SK-N-SH (cell line): ENCODE measurements around the gene BTN1A1. TPM values are rescaled to one million over a fixed set of nuclear protein-coding genes. Genes with fewer than 3 reads are reported as not detected.
A peak's percentile ranks its signal among the peaks of the same experiment; 100 is the strongest.
"Not testable (repeated sequence)": the region's sequence is repeated elsewhere in the genome, so short reads cannot be mapped to it uniquely, and the experiment has no call there.

Experiments
- CTCF ChIA-PET: fragments of 300-600, 350-600 bp; formaldehyde crosslinking; extraction: SDS; loops from one replicate; lab custom pipeline; 2021; lab: Yijun Ruan, JAX
- POLR2A ChIA-PET: fragments of 350-600 bp; sonication (Branson Sonifier 250); formaldehyde crosslinking; extraction: SDS; loops from one replicate; lab custom pipeline; 2020; ENCODE audit warnings: antibody characterized with exemption, inconsistent platforms; lab: Yijun Ruan, JAX
- DNase-seq: peaks from one replicate; pipeline ENCODE4 v3.0.0; 2012
- H2AFZ ChIP-seq: fragments of 200-600 bp; sonication (generic); 2 replicates; pipeline ENCODE4 v1.8.1; 2016; ENCODE audit warnings: antibody characterized with exemption, mild to moderate bottlenecking, low read depth
- H3F3A ChIP-seq: fragments of 200-600 bp; sonication (generic); replicated peaks from 2 replicates; pipeline ENCODE3; 2016; ENCODE audit warnings: antibody characterized with exemption, mild to moderate bottlenecking; ENCODE audit not compliant: insufficient read depth
- H3K27ac ChIP-seq, 2 experiments: fragments of 200-500 bp in 1 of 2; fragments of 200-600 bp in 1 of 2; sonication (Bioruptor generic) in 1 of 2; sonication (generic), shearing (Covaris generic) in 1 of 2; 2 replicates each; pipeline versions ENCODE4 v1.5.1 to v1.6.1; 2014 to 2016; ENCODE audit warnings: low read depth in 2 of 2, inconsistent platforms in 1 of 2, low read length in 1 of 2, mild to moderate bottlenecking in 1 of 2, mixed read lengths in 1 of 2
- H3K27me3 ChIP-seq: fragments of 200-600 bp; sonication (generic), shearing (Covaris generic); 2 replicates; pipeline ENCODE4 v1.6.1; 2016; ENCODE audit warnings: mixed run types; ENCODE audit not compliant: insufficient read depth
- H3K36me3 ChIP-seq, 2 experiments: fragments of 200-500 bp in 1 of 2; fragments of 200-600 bp in 1 of 2; sonication (Bioruptor generic) in 1 of 2; sonication (generic) in 1 of 2; replicated peaks in 1 of 2; 2 replicates each; pipeline versions ENCODE3 to v1.5.1; 2014 to 2016; ENCODE audit warnings: low read length in 1 of 2, mild to moderate bottlenecking in 1 of 2; ENCODE audit not compliant: insufficient read depth in 2 of 2, control insufficient read depth in 1 of 2
- H3K4me1 ChIP-seq, 2 experiments: fragments of 200-500 bp in 1 of 2; fragments of 200-600 bp in 1 of 2; sonication (Bioruptor generic) in 1 of 2; sonication (generic), shearing (Covaris generic) in 1 of 2; 2 replicates each; pipeline versions ENCODE4 v1.5.1 to v1.6.1; 2014 to 2016; ENCODE audit warnings: low read depth in 1 of 2, low read length in 1 of 2, mixed run types in 1 of 2; ENCODE audit not compliant: insufficient read depth in 2 of 2, control insufficient read depth in 1 of 2
- H3K4me2 ChIP-seq: fragments of 200-600 bp; sonication (generic), shearing (Covaris generic); 2 replicates; pipeline ENCODE4 v1.6.1; 2017; ENCODE audit warnings: mixed run types
- H3K4me3 ChIP-seq, 2 experiments: fragments of 200-500 bp in 1 of 2; fragments of 200-600 bp in 1 of 2; sonication (Bioruptor generic) in 1 of 2; sonication (generic), shearing (Covaris generic) in 1 of 2; 2 replicates each; pipeline versions ENCODE4 v1.5.1 to v1.8.1; 2014 to 2016; ENCODE audit warnings: low read depth in 2 of 2, inconsistent platforms in 1 of 2, low read length in 1 of 2, mild to moderate bottlenecking in 1 of 2, mixed read lengths in 1 of 2, moderate library complexity in 1 of 2
- H3K79me2 ChIP-seq: fragments of 200-600 bp; sonication (generic); 2 replicates; pipeline ENCODE4 v1.8.1; 2017; ENCODE audit warnings: mild to moderate bottlenecking; ENCODE audit not compliant: insufficient read depth
- H3K9ac ChIP-seq: fragments of 200-600 bp; sonication (generic); 2 replicates; pipeline ENCODE4 v1.6.1; 2017; ENCODE audit warnings: mixed run types
- H3K9me2 ChIP-seq: fragments of 200-600 bp; sonication (generic); 2 replicates; pipeline ENCODE4 v1.6.1; 2017; ENCODE audit warnings: mixed run types
- H3K9me3 ChIP-seq: fragments of 200-600 bp; sonication (generic); 2 replicates; pipeline ENCODE4 v1.6.1; 2017; ENCODE audit warnings: mixed run types, mild to moderate bottlenecking, moderate library complexity
- H4K20me1 ChIP-seq: fragments of 200-600 bp; sonication (generic); 2 replicates; pipeline ENCODE4 v1.6.1; 2017; ENCODE audit warnings: mild to moderate bottlenecking, mixed run types; ENCODE audit not compliant: insufficient read depth
- CTCF ChIP-seq: fragments of 200-600 bp; sonication (generic); IDR thresholded peaks from 2 replicates; pipeline ENCODE4 v1.6.1; 2017; ENCODE audit warnings: antibody characterized with exemption, mild to moderate bottlenecking, moderate library complexity
- EZH2phosphoT487 ChIP-seq: fragments of 200-600 bp; sonication (generic); IDR thresholded peaks from 2 replicates; pipeline ENCODE4 v1.6.1; 2017; ENCODE audit warnings: low read depth, mixed run types, mild to moderate bottlenecking, antibody characterized with exemption, moderate library complexity, borderline replicate concordance
- FOSL2 ChIP-seq: IDR thresholded peaks from 2 replicates; pipeline ENCODE4 v1.4.0; 2012; ENCODE audit warnings: low read depth, mild to moderate bottlenecking, moderate library complexity, borderline replicate concordance
- FOXJ3 ChIP-seq: sonication (generic); formaldehyde crosslinking; IDR thresholded peaks from 2 replicates; pipeline ENCODE4 v1.5.1; 2020; ENCODE audit warnings: mild to moderate bottlenecking, missing genetic modification reagents
- JUND ChIP-seq: IDR thresholded peaks from 2 replicates; pipeline ENCODE4 v1.4.0; 2012
- MAX ChIP-seq: IDR thresholded peaks from 2 replicates; pipeline ENCODE4 v1.4.0; 2012; ENCODE audit warnings: low read depth
- MEF2A ChIP-seq: IDR thresholded peaks from 2 replicates; pipeline ENCODE4 v1.4.0; 2012; ENCODE audit warnings: low read depth, borderline replicate concordance
- MXI1 ChIP-seq: IDR thresholded peaks from 2 replicates; pipeline ENCODE4 v1.6.1; 2012; ENCODE audit warnings: mild to moderate bottlenecking, low read depth, low read length, improper control_type of control experiment
- NFIC ChIP-seq: IDR thresholded peaks from 2 replicates; pipeline ENCODE4 v1.4.0; 2012; ENCODE audit warnings: borderline replicate concordance
- RAD21 ChIP-seq: IDR thresholded peaks from 2 replicates; pipeline ENCODE4 v1.6.1; 2012; ENCODE audit warnings: mild to moderate bottlenecking, low read length
- RFX5 ChIP-seq: IDR thresholded peaks from 2 replicates; pipeline ENCODE4 v1.6.1; 2012; ENCODE audit warnings: mild to moderate bottlenecking, improper control_type of control experiment, low read length
- RXRA ChIP-seq: IDR thresholded peaks from 2 replicates; pipeline ENCODE4 v1.4.0; 2012; ENCODE audit warnings: low read depth, mild to moderate bottlenecking, borderline replicate concordance
- USF1 ChIP-seq: IDR thresholded peaks from 2 replicates; pipeline ENCODE4 v1.4.0; 2012; ENCODE audit warnings: low read depth, borderline replicate concordance
- WGBS: methylation state at CpG from one replicate; pipeline ENCODE4 v1.1.6; 2017; ENCODE audit warnings: low lambda C conversion rate; 5-methylcytosine and 5-hydroxymethylcytosine counted together
- polyA plus RNA-seq, 3 experiments: library from polyadenylated mRNA; depleted of rRNA; stranded (reverse); fragments of >200 nt; gene quantifications; 2 replicates each; pipeline ENCODE4 v1.2.3, GENCODE V29; 2012

BTN1A1 gene
- polyA plus RNA-seq, 1 of the 3 experiments (the other 2 are of a cell fraction) = not detected

GRCh38 chr6:26461353-26461752 lies 38.8 kb upstream of the BTN1A1 start:
- WGBS = 78% methylated on average over 5 of the region's 5 CpGs

GRCh38 chr6:26464014-26464413 lies 36.1 kb upstream of the BTN1A1 start:
- H3K36me3 ChIP-seq = peaks cover 69 to 77% of the 10 kb centered on the region in 2 experiments
- POLR2A ChIA-PET = no interaction called here
- WGBS = 96% methylated on average over 3 of the region's 4 CpGs

More at GRCh38 chr6:26461353-26461752, 38.8 kb upstream of the BTN1A1 start:
- DNase-seq, H2AFZ ChIP-seq, POLR2A ChIA-PET, H3K9ac ChIP-seq, H4K20me1 ChIP-seq, H3K27me3 ChIP-seq, H3K4me3 ChIP-seq, H3K9me3 ChIP-seq, H3F3A ChIP-seq, H3K9me2 ChIP-seq, H3K27ac ChIP-seq: not testable (repeated sequence)
- H3K79me2 ChIP-seq = peaks cover 46% of the 10 kb centered on the region
- H3K4me2 ChIP-seq = peak overlapping the region; percentile 30
- H3K36me3 ChIP-seq = peaks cover 51 to 54% of the 10 kb centered on the region in 2 experiments
- CTCF ChIA-PET = interaction anchor here (1.8 kb wide), 1 partner anchor 120 kb away, joined by 8 read pairs; no protein-coding TSS in a partner anchor
- peaks cover 13 to 18% of the 10 kb centered on the region in 2 experiments; a peak in 1 of 4 replicates for H3K4me1 ChIP-seq

More at GRCh38 chr6:26464014-26464413, 36.1 kb upstream of the BTN1A1 start:
- H3K79me2 ChIP-seq = peaks cover 35% of the 10 kb centered on the region
- no peak overlapping the region for H2AFZ ChIP-seq
- CTCF ChIA-PET = interaction anchor here (0.9 kb wide), 1 partner anchor 122 kb away, joined by 3 read pairs; no protein-coding TSS in a partner anchor
- H3K9me3 ChIP-seq = no peaks in the 10 kb centered on the region
- no peaks in the 10 kb centered on the region for H3K9me2 ChIP-seq
- no peaks in the 10 kb centered on the region for H3K27me3 ChIP-seq
- TF ChIP-seq RFX5 (no peak), USF1 (no peak), MXI1 (no peak), RXRA (no peak), JUND (no peak), NFIC (no peak), RAD21 (no peak), CTCF (no peak), FOXJ3 (CRISPR knock-in tag) (no peak), MAX (no peak), EZH2phosphoT487 (no peak), FOSL2 (no peak), MEF2A (no peak)
- no peak overlapping the region for H3K27ac ChIP-seq
- peaks cover 8 to 10% of the 10 kb centered on the region in 2 experiments; a peak in 1 of 4 replicates for H3K4me1 ChIP-seq
- H3K4me3 ChIP-seq = no peak overlapping the region
- peaks cover 3% of the 10 kb centered on the region for H3F3A ChIP-seq
- no peak overlapping the region for H3K4me2 ChIP-seq
- H4K20me1 ChIP-seq = no peaks in the 10 kb centered on the region
- DNase-seq = no peak
- no peak overlapping the region for H3K9ac ChIP-seq
